HG03558 (cell line): ENCODE data around the gene MBD5.

Experiments
- ATAC-seq: cut with Tn5 transposase; IDR thresholded peaks from one replicate; pipeline ENCODE4 v1.9.1; 2021; ENCODE audit warnings: moderate number of reproducible peaks; ENCODE audit not compliant: unreplicated experiment; ENCODE audit errors: extremely low read depth

MBD5 gene

GRCh38 chr2:148022351-148022750 lies 1.5 kb downstream of the MBD5 start:
- no peak for ATAC-seq

- ATAC-seq, result no peak
These were observed 2.0 kb downstream of the MBD5 start for GRCh38 chr2:148022882-148023281.

GRCh38 chr2:148023861-148024260 lies 3.0 kb downstream of the MBD5 start:
- peak; percentile 34 for ATAC-seq

- no peak for ATAC-seq
These were observed 5.7 kb downstream of the MBD5 start for GRCh38 chr2:148026573-148026972.

- no peak for ATAC-seq
These were observed 6.9 kb downstream of the MBD5 start for GRCh38 chr2:148027822-148028221.

- no peak for ATAC-seq
These were observed 7.9 kb downstream of the MBD5 start for GRCh38 chr2:148028781-148029180.

GRCh38 chr2:148031152-148031551 lies 10.3 kb downstream of the MBD5 start:
- no peak for ATAC-seq

GRCh38 chr2:148032215-148032614 lies 11.3 kb downstream of the MBD5 start:
- no peak for ATAC-seq

GRCh38 chr2:148039783-148040182 lies 18.9 kb downstream of the MBD5 start:
- ATAC-seq, result no peak

GRCh38 chr2:148042219-148042618 lies 21.3 kb downstream of the MBD5 start:
- peak; percentile 77 for ATAC-seq

- ATAC-seq, result no peak
These were observed 23.4 kb downstream of the MBD5 start for GRCh38 chr2:148044322-148044721.

GRCh38 chr2:148046802-148047201 lies 25.9 kb downstream of the MBD5 start:
- ATAC-seq, result no peak

GRCh38 chr2:148048475-148049221 lies 27.8 kb downstream of the MBD5 start:
- peak; percentile 36 for ATAC-seq

- ATAC-seq, result no peak
These were observed 28.4 kb downstream of the MBD5 start for GRCh38 chr2:148049284-148049683.

GRCh38 chr2:148052687-148053086 lies 31.8 kb downstream of the MBD5 start:
- ATAC-seq, result no peak

- no peak for ATAC-seq
These were observed 37.8 kb downstream of the MBD5 start for GRCh38 chr2:148058641-148059040.

- ATAC-seq, result no peak
These were observed 42.7 kb downstream of the MBD5 start for GRCh38 chr2:148063633-148064032.

GRCh38 chr2:148065936-148066335 lies 45.0 kb downstream of the MBD5 start:
- no peak for ATAC-seq

GRCh38 chr2:148067801-148068200 lies 46.9 kb downstream of the MBD5 start:
- ATAC-seq, result no peak

- no peak for ATAC-seq
These were observed 50.5 kb downstream of the MBD5 start for GRCh38 chr2:148071351-148071750.

- no peak for ATAC-seq
These were observed 75.1 kb downstream of the MBD5 start for GRCh38 chr2:148096012-148096411.

- ATAC-seq, result no peak
These were observed 81.8 kb downstream of the MBD5 start for GRCh38 chr2:148102641-148103040.
